ENCODE results near the gene FBXL4. TPM values are rescaled to one million over a fixed set of nuclear protein-coding genes. Genes with fewer than 3 reads are reported as not detected.

FBXL4 gene
- total and polyA plus RNA-seq, 4 experiments from 2014 or later = 4.4 to 22.9 (median 15.9) TPM

DNA sequence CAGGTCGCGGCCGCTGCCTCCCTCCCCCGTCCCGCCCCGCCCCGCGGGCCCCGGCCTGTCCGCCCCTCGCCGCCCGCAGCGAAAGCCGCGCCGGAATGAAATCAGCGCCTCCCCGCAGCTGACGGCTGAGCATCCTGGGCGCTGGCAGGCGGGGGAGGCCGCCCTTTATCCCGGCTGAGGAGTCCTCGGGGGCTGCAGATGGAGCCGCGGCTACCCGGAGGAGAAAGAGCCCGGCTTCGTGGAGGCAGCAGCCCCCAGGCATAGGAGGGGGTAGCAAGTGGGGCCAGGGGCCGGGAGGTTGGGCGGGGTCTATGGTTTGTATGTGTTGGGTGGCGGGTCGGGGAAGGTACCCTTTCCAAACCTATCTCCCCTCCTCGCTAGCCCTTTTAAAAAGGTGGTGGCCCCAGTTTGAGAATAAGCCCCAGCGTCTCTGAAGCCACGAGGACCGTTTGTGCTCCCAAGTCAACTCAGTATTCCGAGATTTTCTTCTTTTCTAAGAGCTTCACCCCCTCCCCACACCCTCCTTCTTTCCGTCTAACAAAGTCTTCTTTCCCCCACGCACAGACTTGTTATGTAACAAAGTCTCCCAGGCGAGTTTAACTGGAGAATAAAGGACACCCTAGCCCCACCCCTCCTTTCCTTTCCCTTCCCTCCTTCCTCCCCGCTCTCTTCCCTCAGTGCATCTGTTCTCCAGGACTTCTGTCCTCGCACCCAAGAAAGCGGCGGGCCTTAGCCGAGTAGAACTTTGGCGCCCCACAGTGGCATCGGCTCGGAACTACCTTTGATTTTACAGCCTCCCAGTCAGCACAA is 102.3 kb downstream of the FBXL4 start:
- Histone ChIP-seq H3K4me3 (ENCODE audit: low read length in 2 of 2) (no peak overlapping the region), H3K9me3 (ENCODE audit: control insufficient read depth in 1 of 2, low read length in 2 of 2) (no peaks in the 10 kb centered on the region), H3K27me3 (ENCODE audit: insufficient read depth, low read length) (peaks cover 81% of the 10 kb centered on the region), H3K4me1 (ENCODE audit: insufficient read depth, low read length) (peaks cover 22% of the 10 kb centered on the region), H3K36me3 (ENCODE audit: insufficient read depth, low read length) (no peaks in the 10 kb centered on the region), H3K27ac (ENCODE audit: low read depth, low read length) (no peak overlapping the region)
- DNase-seq = peak in 4 of 5 donors; percentile 56 to 65 (median 60)
- Mint-ChIP-seq H3K4me3 (peak overlapping the region; percentile 46 to 92 (median 78)), H3K27ac (peak overlapping the region in 1 of 7 donors; percentile 38), H3K4me1 (peaks cover 12 to 32% (median 19%) of the 10 kb centered on the region in 4 donors), H3K27me3 (peaks cover 69 to 70% of the 10 kb centered on the region in 2 donors), H3K9me3 (peaks cover 0 to 4% (median 0%) of the 10 kb centered on the region in 8 donors), H3K36me3 (peaks cover 2 to 6% of the 10 kb centered on the region in 2 donors)
- ChIA-PET CTCF (ENCODE audit: partially characterized antibody) (interaction anchor here (0.7 to 1.8 kb wide), 6 partner anchors 9 to 1352 kb away, joined by 3 to 8 read pairs (median 4); partner anchors contain the start of gene POU3F2), POLR2A (ENCODE audit: partially characterized antibody) (no interaction called here)
- intact Hi-C loops (cut with micrococcal nuclease) = loop anchor here (1.0 to 5.0 kb wide), 5 partner anchors 102 to 1777 kb away; partner anchors contain the start of gene FBXL4

DNA sequence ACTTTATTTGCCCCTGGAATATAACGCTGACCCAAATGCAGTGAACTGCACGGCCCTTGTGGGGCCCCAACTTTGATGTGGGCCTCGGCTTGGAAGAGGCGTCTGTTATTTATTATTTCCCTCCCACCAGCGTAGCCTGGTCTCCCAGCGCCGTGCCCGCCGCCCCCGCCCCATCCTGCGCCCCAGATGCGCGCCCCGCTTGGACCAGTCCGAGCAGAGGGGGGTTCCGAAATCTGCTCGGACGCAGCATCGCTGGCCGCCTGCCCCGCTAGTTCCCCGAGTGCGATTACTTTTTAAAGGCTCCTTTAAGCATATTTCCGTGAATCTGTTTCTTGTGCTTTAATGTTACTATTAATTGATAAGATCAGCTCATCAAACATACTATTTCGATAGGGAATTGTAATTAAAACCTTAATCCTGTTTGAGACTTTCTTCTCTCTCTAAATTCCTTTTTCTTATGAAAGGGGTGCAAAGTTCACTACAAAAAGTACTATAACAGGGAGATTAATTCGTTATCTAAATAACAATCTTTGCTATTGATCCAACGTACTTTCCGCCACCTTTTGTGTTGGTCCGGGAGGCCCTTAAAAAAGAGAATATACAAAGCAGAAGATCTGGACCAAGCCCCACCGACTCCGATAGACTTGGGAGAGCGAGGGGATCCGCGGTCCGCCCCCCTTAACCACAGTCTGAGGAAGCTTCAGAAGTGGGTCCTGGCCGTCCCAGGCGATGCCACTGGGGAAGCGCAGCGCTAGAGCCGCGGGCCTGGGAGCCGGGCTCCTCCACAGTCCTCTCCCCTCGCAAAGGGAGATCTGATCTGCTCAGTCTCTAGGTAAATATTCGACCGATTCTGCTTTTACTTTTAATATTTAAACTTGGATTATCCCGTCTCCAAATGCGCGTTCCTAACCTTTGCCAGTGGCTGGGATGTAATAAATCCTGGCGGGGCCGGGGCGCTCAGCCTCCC is 103.2 kb downstream of the FBXL4 start:
- no peak for DNase-seq
- Mint-ChIP-seq H3K4me1 (peaks cover 12 to 32% (median 19%) of the 10 kb centered on the region in 4 donors), H3K9me3 (peaks cover 0 to 4% (median 0%) of the 10 kb centered on the region in 8 donors), H3K27ac (peak overlapping the region in 2 of 7 donors; percentile 53 to 68), H3K36me3 (peaks cover 2 to 6% of the 10 kb centered on the region in 2 donors), H3K27me3 (peaks cover 70 to 78% of the 10 kb centered on the region in 2 donors), H3K4me3 (peak overlapping the region in 6 of 8 donors; percentile 28 to 79 (median 64))
- intact Hi-C loops (cut with micrococcal nuclease) = loop anchor here (1.0 to 5.0 kb wide), 6 partner anchors 11 to 1776 kb away; partner anchors contain the start of gene FBXL4
- H3K4me1 ChIP-seq (ENCODE audit: insufficient read depth, low read length) = peaks cover 22% of the 10 kb centered on the region
- no peaks in the 10 kb centered on the region for H3K36me3 ChIP-seq (ENCODE audit: insufficient read depth, low read length)
- H3K9me3 ChIP-seq (ENCODE audit: control insufficient read depth in 1 of 2, low read length in 2 of 2) = no peaks in the 10 kb centered on the region
- POLR2A ChIA-PET (ENCODE audit: partially characterized antibody) = no interaction called here
- CTCF ChIA-PET (ENCODE audit: partially characterized antibody) = interaction anchor here (1.0 to 1.7 kb wide), 3 partner anchors 11 to 1347 kb away, joined by 3 to 5 read pairs (median 4); partner anchors contain the start of gene POU3F2
- peaks cover 88% of the 10 kb centered on the region for H3K27me3 ChIP-seq (ENCODE audit: insufficient read depth, low read length)
- H3K4me3 ChIP-seq (ENCODE audit: low read length in 2 of 2) = no peak overlapping the region
- H3K27ac ChIP-seq (ENCODE audit: low read depth, low read length) = no peak overlapping the region

DNA sequence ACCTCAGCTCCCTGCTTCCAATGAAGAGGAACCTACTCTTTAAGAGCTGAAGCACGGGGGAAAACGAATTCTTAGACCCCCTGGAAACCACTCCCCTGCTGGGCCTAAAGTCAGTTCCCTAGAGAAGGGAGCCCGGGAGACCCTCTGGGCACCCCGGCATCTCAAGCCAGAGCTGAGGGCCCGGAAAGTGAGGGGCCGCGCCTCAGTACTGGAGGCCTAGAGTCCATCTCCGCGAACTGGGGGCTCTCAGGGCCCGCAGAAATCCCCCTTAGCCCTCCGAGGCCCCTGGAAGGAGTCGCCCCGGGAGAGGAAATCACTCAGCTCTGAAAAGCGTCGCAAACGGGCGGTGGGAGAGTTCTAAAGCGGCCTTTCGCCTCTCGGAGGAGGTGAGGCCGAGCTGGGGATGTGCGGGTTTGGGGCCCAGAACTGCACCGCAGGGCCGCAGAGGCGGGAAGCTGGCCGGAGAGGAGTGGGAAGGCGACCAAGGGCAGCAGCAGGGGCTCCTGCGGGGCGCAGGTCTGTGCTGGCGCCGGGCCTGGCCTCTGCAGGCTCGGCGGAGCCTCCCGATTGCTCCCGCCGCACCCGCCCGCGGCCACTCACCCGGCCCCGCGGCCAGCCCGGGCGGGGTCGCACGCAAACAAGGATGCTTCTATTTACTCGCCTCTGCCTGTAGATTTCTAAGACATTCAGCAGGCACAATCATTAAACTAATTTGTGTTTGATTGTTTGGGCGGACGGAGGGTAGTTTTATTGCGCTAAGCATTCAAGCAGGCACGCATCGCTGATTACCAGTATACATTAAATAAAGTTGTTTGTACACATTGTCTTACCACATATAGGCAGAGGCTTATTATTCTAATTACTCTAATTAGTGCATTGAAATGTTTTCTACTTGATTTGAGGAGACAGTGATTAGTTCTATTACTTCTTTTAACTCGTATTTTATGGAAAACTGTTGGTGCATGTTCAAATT is 104.2 kb downstream of the FBXL4 start:
- Mint-ChIP-seq H3K27me3 (peaks cover 69 to 71% of the 10 kb centered on the region in 2 donors), H3K36me3 (peaks cover 0 to 2% of the 10 kb centered on the region in 2 donors), H3K27ac (no peak overlapping the region), H3K4me1 (peaks cover 12 to 32% (median 19%) of the 10 kb centered on the region in 4 donors), H3K4me3 (peak overlapping the region in 5 of 8 donors; percentile 6 to 79 (median 44)), H3K9me3 (peaks cover 0 to 4% (median 0%) of the 10 kb centered on the region in 8 donors)
- ChIA-PET CTCF (ENCODE audit: partially characterized antibody) (interaction anchor here (0.7 to 1.7 kb wide), 3 partner anchors 10 to 277 kb away, joined by 3 to 6 read pairs (median 4); partner anchors contain the start of gene POU3F2), POLR2A (ENCODE audit: partially characterized antibody) (no interaction called here)
- Histone ChIP-seq H3K4me3 (ENCODE audit: low read length in 2 of 2) (no peak overlapping the region), H3K27ac (ENCODE audit: low read depth, low read length) (no peak overlapping the region), H3K27me3 (ENCODE audit: insufficient read depth, low read length) (peaks cover 80% of the 10 kb centered on the region), H3K36me3 (ENCODE audit: insufficient read depth, low read length) (no peaks in the 10 kb centered on the region), H3K9me3 (ENCODE audit: control insufficient read depth in 1 of 2, low read length in 2 of 2) (no peaks in the 10 kb centered on the region), H3K4me1 (ENCODE audit: insufficient read depth, low read length) (peaks cover 22% of the 10 kb centered on the region)
- DNase-seq = no peak
- intact Hi-C loops (cut with micrococcal nuclease) = loop anchor here (1.0 to 2.0 kb wide), 2 partner anchors 10 to 1775 kb away; no protein-coding TSS in a partner anchor

- Mint-ChIP-seq H3K4me1 (peaks cover 12 to 32% (median 19%) of the 10 kb centered on the region in 4 donors), H3K27me3 (peaks cover 73 to 76% of the 10 kb centered on the region in 2 donors), H3K27ac (peak overlapping the region in 1 of 7 donors; percentile 25), H3K36me3 (peaks cover 0 to 2% of the 10 kb centered on the region in 2 donors), H3K9me3 (peaks cover 0 to 4% (median 0%) of the 10 kb centered on the region in 8 donors), H3K4me3 (peak overlapping the region in 2 of 8 donors; percentile 44)
- Histone ChIP-seq H3K27me3 (ENCODE audit: insufficient read depth, low read length) (peaks cover 81% of the 10 kb centered on the region), H3K36me3 (ENCODE audit: insufficient read depth, low read length) (no peaks in the 10 kb centered on the region), H3K4me3 (ENCODE audit: low read length in 2 of 2) (no peak overlapping the region), H3K4me1 (ENCODE audit: insufficient read depth, low read length) (peaks cover 22% of the 10 kb centered on the region), H3K9me3 (ENCODE audit: control insufficient read depth in 1 of 2, low read length in 2 of 2) (no peaks in the 10 kb centered on the region), H3K27ac (ENCODE audit: low read depth, low read length) (no peak overlapping the region)
- ChIA-PET POLR2A (ENCODE audit: partially characterized antibody) (no interaction called here), CTCF (ENCODE audit: partially characterized antibody) (interaction anchor here (0.7 to 1.7 kb wide), 2 partner anchors 11 to 278 kb away, joined by 3 to 6 read pairs; no protein-coding TSS in a partner anchor)
- intact Hi-C loops (cut with micrococcal nuclease) = no loop called here
- no peak for DNase-seq
Observed at GRCh38 chr6:98842342-98843180, 105.2 kb downstream of the FBXL4 start.

DNA sequence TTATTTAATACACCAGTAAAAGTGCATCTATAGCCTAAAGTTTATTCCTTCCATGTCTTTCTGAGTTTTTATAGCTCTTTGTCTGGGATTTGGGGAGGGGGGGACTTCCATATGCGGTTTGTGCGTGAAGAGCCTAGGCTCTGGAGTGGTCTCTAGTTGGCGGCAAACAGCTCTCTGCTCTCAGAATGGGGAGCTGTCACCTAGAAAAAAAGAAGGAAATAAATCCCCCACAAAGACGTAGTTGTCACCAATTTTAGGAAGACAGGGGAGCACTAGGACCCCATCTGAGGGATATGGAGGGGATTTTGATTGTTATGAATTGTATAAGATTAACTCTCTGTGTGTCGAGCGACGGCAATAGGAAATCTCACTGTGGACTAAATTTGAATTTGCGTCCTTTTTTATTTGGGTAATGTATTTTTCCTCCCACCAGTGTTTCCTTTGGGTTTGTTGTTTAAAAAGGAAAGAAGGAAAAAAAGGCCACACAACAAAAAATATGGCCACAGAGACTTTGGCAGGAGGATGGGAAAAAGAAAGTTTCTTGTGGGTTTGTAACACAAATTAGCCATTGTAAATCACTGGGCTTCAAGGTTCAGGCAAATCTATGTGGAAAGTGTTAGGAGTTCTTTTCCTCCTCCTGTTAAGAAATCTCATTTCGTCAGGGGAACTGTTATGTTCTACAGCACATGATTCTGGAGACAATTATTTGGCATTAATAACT is 106.0 kb downstream of the FBXL4 start:
- CTCF ChIA-PET (ENCODE audit: partially characterized antibody) = interaction anchor here (0.7 kb wide), 1 partner anchor 9 kb away, joined by 3 read pairs; no protein-coding TSS in a partner anchor
- Histone ChIP-seq H3K27me3 (ENCODE audit: insufficient read depth, low read length) (peaks cover 81% of the 10 kb centered on the region), H3K4me1 (ENCODE audit: insufficient read depth, low read length) (peaks cover 22% of the 10 kb centered on the region), H3K27ac (ENCODE audit: low read depth, low read length) (no peak overlapping the region), H3K9me3 (ENCODE audit: control insufficient read depth in 1 of 2, low read length in 2 of 2) (no peaks in the 10 kb centered on the region), H3K4me3 (ENCODE audit: low read length in 2 of 2) (no peak overlapping the region), H3K36me3 (ENCODE audit: insufficient read depth, low read length) (no peaks in the 10 kb centered on the region)
- H3K4me3 Mint-ChIP-seq = peak overlapping the region in 1 of 8 donors; percentile 14
- peaks cover 71 to 76% of the 10 kb centered on the region in 2 donors for H3K27me3 Mint-ChIP-seq
- H3K36me3 Mint-ChIP-seq = peaks cover 0 to 2% of the 10 kb centered on the region in 2 donors
- H3K27ac Mint-ChIP-seq = peak overlapping the region in 1 of 7 donors; percentile 25
- DNase-seq = no peak
- H3K9me3 Mint-ChIP-seq = peaks cover 0 to 4% (median 0%) of the 10 kb centered on the region in 8 donors
- POLR2A ChIA-PET (ENCODE audit: partially characterized antibody) = interaction anchor here (1.0 kb wide), 1 partner anchor 12 kb away, joined by 3 read pairs; no protein-coding TSS in a partner anchor
- H3K4me1 Mint-ChIP-seq = peaks cover 13 to 38% (median 22%) of the 10 kb centered on the region in 4 donors
- intact Hi-C loops (cut with micrococcal nuclease) = no loop called here
